ENCODE data around the gene COX8A.

The COX8A gene

DNA sequence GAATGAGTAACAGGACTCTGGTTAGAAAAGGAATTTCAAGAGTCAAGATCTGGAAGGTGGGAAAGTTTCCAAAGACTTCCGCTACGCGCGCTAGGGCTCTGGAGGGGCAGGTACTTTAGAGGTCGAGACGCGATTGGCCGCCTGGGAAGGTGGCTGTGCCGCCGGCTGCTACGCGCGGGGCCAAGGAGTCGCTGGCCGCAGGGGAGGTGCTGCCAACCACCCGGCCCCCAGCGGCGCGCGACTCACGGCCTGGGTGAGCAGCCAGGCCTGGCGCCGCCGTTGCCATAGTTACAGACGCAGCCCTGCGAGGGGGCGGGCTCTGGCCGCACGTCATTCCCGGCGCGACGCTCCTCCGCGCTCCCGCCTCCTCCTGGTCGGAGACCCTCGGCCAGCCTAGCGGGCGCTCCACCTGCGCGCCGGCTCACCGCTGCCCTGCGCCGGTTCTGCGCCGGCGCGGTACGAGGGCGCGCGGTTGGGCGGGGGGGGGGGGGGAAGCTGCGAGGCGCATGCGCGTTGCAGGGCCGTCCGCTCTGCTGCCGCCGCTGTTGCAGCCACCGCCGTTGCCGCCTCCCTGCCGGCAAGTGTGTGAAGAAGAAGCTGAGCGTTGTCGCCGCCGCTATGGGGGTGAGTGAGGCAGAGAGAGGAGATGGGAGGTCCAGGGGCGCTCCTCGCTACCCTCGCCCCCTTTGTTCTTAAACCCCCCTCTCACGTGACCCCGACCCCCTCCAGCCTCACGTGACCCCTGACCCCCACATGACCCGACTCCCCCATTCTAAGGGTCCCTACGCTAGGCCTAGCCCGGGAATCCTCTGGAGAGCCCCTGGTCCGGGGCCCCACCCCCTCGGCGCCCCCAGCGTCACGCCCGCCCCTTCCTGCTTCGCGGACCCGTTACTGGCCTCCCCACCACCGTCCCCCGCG, 35.7 kb upstream of the COX8A start, which contains the start of gene NAA40:
TSS of gene NAA40 (plus strand) at position 524 of the 918 bp plus-strand sequence. CDS start at position 619, 95 bp downstream.
- peak within 1 kb of the TSS; percentile 68 for H3K4me3 ChIP-seq (ENCODE audit: low read depth, low read length)
- TF ChIP-seq CTCF (IDR thresholded peaks at IDR 0.05; ENCODE audit: low read depth, low read length, missing control alignments): no peak
- peak; percentile 90 for DNase-seq (ENCODE audit: low read depth)

- peak overlapping the region; percentile 68 for H3K4me3 ChIP-seq (ENCODE audit: low read depth, low read length)
- DNase-seq (ENCODE audit: low read depth): no peak
- no peak for TF ChIP-seq CTCF (IDR thresholded peaks at IDR 0.05; ENCODE audit: low read depth, low read length, missing control alignments)
These were observed 35.0 kb upstream of the COX8A start for GRCh38 chr11:63939397-63939891.

GRCh38 chr11:63940786-63941185, 33.6 kb upstream of the COX8A start:
- DNase-seq (ENCODE audit: low read depth): no peak
- TF ChIP-seq CTCF (IDR thresholded peaks at IDR 0.05; ENCODE audit: low read depth, low read length, missing control alignments): no peak
- no peak overlapping the region for H3K4me3 ChIP-seq (ENCODE audit: low read depth, low read length)

DNA sequence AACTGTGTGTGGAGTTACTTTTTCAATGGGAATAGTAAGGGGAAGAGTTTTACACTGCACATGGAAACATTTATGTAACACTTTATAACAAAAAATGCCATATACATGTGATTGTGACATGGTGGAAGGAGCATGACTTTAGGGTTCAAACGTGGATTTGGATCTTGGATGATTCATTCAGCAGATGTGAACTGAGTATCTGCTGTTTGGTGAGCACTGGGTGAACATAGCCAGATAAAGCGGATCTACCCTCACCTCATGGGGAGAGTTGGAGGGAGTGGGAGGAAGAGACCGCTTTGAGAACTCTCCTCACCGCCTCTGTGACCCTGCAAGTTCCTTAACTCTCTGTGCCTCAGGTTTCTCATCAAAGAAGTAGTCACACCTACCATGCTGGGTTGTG, 32.5 kb upstream of the COX8A start:
- no peak for TF ChIP-seq CTCF (IDR thresholded peaks at IDR 0.05; ENCODE audit: low read depth, low read length, missing control alignments)
- no peak overlapping the region for H3K4me3 ChIP-seq (ENCODE audit: low read depth, low read length)
- DNase-seq (ENCODE audit: low read depth): no peak

DNA sequence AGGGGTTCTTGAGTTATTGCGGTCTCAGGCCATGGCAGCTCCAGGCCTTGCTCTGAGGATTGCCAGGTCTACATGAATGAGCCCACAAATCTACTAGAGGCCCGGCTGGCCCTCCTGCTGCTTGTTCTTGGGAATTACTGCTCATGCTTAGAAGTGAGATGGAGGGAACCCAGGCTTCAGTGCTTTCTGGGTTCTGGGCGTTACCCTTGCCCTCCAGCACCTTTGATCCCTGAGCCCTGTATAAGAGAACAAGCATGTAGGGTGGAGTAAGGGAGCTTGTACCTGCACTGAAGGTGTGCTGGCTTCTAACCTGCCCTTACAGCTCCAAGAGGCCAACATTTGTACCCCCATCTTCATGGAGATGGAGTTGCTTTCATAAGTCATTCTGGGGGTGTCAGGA, 31.6 kb upstream of the COX8A start:
- no peak for TF ChIP-seq CTCF (IDR thresholded peaks at IDR 0.05; ENCODE audit: low read depth, low read length, missing control alignments)
- no peak overlapping the region for H3K4me3 ChIP-seq (ENCODE audit: low read depth, low read length)
- DNase-seq (ENCODE audit: low read depth): no peak

DNA sequence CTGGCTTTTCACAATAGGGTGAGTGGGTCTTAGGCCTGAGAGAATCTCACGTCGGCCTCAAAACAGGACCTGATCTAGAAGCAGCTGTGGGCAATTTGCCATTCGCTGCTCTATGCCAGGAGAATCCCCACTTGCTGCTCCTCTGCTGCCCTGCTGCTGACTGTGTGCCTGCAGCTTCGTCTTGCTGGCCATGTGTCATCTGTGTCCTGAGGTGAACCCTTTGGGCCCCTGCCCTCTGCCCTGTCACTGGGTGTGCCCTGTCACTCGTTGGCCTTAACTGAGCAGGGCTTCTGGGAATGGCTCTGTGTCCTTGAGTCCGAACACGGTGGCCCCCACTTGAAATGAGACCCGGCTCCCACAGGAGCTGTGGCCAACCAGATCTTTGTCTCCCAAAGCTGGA, 29.4 kb upstream of the COX8A start:
- TF ChIP-seq CTCF (IDR thresholded peaks at IDR 0.05; ENCODE audit: low read depth, low read length, missing control alignments): no peak
- no peak overlapping the region for H3K4me3 ChIP-seq (ENCODE audit: low read depth, low read length)
- DNase-seq (ENCODE audit: low read depth): no peak

Data from GM12864 (cell line).